Stimulated activated CD8-positive, alpha-beta memory T cell treated with anti-CD3 and anti-CD28 coated beads, Interleukin-7, amount 100 ng/mL, for 48 hours (primary cell): ENCODE results near the gene C5orf24.
"Not testable (repeated sequence)": the region's sequence is repeated elsewhere in the genome, so short reads cannot be mapped to it uniquely, and the experiment has no call there.

Experiments
- DNase-seq, 2 donors: peaks; one replicate each; pipeline ENCODE4 v3.0.0-alpha.2; 2020; ENCODE audit warnings: low read depth in 1 of 2; ENCODE audit errors: extremely low read depth in 1 of 2

The C5orf24 gene

GRCh38 chr5:134845852-134846640, at the start of gene C5orf24:
Gene C5orf24 (plus strand): TSS chr5:134845968. CDS start chr5:134854901, 8,933 bp downstream.
- peak; percentile 85 to 91 for DNase-seq

DNA sequence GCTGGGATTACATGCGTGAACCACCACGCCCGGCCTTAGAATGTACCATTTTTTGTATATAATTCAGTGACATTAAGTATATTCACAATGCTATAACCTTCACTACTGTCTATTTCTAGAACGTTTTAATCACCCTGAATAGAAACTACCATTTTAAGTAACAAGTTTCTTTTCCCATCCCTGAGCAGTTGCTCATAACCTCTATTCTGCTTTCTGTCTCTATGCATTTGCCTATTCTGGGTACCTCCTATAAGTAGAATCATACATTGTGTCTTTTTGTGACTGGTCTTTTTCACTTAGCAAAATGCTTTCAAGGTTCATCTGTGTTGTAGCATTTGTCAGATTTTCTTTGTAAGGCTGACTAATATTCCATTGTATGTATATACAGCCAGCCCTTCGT, 47.3 kb upstream of the C5orf24 start:
- DNase-seq, result no peak

- no peak for DNase-seq
Measured at GRCh38 chr5:134803821-134804220, 41.9 kb upstream of the C5orf24 start.

DNA sequence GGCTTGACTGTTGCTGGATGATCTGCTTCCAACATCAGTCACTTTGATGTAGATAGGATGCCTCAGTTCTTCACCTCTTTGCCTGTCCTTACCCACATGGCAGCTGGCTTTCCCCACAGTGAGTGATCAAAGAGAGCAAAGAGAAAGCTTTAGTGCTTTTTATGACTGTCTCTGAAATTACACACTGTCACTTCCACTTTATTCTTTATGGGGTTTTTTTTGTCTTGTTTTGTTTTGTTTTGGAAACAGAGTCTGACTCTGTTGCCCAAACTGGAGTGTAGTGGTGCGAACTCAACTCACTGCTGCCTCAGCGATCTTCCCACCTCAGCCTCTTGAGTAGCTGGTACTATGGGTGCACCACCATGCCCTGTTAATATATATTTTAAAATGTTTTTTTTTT, 32.4 kb upstream of the C5orf24 start:
- DNase-seq, result no peak

- no peak for DNase-seq
Measured at GRCh38 chr5:134813827-134814226, 31.9 kb upstream of the C5orf24 start.

- DNase-seq, result no peak
Measured at GRCh38 chr5:134817006-134817405, 28.8 kb upstream of the C5orf24 start.

GRCh38 chr5:134818776-134819175, 27.0 kb upstream of the C5orf24 start:
- no peak for DNase-seq

GRCh38 chr5:134819407-134819963, 26.3 kb upstream of the C5orf24 start:
- DNase-seq, result no peak

DNA sequence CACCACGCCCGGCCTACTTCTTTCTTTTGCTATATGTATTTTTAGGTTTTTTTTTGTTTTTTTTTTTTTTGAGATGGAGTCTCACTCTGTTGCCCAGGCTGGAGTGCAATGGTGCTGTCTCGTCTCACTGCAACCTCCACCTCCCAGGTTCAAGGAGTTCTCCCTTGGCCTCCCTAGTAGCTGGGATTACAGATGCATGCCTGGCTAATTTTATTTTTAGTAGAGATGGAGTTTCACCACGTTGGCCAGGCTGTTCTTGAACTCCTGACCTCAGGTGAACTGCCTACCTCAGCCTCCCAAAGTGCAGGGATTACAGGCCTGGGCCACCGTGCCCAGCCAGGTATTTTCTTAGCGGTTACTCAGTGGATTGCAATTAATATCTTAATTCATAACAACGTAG, 23.9 kb upstream of the C5orf24 start:
- DNase-seq, result no peak

- DNase-seq, result no peak
Measured at GRCh38 chr5:134824681-134825080, 21.1 kb upstream of the C5orf24 start.

DNA sequence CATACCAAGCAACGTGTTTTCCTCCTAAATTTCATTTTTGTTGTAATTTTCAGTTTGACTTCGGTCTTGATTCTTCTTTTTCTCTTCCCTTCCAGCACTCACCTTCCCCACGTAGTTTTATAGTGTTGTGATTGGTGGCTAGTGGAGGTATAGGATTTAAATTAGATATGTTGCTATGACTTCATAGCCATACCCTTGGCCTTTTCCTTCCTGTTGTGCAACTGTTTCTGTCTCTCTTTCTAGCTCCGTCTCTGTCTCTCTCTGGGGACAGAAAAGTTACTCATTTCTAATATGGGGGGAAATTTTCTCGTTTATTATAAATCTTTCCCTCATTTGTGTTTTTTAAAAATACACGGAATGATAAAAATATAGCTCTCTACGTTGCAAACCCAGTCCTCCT, 20.6 kb upstream of the C5orf24 start:
- no peak for DNase-seq

DNA sequence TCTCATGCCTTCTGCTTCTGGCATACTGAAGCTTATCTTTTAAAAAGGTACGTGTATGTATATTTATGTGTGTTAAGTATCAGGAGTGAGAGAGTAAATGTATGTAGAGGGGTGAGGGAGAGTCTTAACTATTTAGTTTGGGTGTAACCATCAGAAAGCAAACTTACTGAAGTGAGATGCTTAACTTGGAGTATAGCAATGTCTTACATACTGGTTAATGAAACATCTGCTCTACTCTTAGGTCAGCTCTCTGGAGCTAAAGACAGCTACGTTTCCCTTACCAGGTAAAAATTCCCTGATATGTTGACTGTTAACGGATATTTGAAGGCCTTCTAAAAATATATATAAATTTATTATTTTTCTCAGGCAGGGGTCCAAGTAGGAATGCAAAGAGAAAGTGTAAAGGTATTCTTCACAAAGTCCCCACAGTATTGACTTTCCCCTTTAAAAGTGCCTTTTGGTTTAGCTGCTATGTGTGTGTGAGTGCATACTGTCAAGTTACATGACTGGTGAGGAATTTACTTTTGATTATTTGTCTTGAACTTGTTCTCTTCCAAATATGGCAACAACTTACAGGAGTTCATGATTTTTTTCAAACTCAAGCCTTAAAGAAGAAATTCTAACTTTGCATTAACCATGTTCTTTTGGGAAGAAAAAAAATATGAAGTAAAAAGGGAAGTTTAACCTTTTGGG, 12.3 kb upstream of the C5orf24 start:
- no peak for DNase-seq

GRCh38 chr5:134835623-134836022, 10.1 kb upstream of the C5orf24 start:
- DNase-seq, result no peak

DNA sequence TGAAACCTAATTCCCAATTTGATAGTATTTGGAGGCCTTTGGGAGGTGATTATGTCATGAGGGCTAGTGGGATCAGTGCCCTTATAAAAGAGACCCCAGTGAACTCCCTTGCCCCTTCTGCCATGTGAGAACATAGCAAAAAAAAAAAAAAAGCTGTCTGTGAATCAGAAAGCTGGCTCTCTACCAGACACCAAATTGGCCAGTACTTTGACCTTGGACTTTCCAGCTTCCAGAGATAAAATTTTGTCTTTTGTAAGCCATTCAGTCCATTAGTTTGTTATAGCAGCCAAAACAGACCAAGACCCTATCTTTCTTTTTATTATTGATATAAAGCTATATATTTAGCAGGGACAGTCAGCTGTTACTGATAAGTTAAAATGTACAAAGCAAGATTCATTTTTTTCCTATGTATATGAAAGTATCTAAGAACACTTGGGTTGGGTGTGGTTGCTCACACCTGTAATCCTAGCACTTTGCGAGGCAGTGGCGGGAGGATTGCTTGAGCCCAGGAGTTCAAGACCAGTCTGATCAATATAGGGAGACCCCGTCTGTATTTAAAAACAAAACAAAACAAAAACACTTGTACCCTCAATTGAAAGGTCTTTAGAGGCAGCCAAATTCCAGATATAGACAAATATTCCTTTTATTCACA, 8.1 kb upstream of the C5orf24 start:
- DNase-seq, result no peak

DNA sequence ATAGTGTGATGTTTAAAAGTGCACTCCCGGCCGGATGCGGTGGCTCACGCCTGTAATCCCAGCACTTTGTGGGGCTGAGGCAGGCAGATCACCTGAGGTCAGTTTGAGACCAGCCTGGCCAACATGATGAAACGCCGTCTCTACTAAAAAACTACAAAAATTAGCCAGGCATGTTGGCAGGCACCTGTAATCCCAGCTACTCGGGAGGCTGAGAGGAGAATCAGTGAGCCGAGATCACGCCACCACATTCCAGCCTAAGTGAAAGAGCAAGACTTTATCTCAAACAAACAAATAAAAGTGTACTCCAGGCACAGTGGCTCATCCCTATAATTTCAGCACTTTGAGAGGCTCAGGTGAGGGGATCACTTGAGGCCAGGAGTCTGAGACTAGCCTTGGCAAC, 7.4 kb upstream of the C5orf24 start:
- not testable (repeated sequence) for DNase-seq

DNA sequence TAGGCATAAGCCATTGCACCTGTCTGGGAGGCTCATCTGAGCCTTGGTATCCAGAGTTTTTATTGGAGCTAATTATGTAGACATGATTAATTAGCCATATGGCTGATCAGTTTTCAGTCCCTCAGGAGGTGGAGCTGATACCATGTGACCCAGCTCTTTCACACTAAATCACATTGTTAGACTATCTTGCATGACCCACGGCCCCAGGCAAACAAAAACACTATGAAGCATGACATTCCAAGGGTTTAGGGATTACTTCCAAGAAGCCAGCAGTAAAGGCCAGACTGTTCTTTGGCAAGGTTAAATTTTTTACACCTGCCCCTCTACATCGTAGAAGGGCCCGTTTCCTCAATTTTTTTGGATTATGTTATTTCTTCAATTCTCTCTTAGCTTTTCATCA, 5.0 kb upstream of the C5orf24 start:
- DNase-seq, result no peak

- DNase-seq, result no peak
Measured at GRCh38 chr5:134844252-134844651, 1.5 kb upstream of the C5orf24 start.

DNA sequence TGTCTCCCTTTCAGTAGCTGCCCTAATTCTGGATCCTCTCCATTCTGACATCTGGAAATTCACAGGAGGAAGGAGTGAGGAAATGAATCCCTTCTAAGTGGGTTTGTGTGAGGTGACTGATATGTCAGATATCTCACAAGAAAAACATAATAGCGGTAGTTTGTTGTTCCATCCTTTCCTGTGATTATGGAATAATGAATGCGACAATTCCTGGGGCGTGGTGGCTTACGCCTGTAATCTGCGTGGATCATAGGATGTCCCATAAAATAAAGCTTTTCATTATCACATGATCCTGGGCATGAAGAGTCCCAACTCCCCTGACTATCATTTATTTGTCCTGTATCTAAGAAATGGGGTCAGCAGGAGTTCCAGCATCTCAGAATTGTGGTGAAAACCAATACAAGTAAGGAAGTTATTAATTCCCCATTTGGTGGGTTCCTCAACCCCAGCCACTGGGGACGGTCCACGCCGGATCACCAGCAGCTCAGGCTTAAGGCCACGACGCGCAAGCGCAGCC, 375 bp upstream of the C5orf24 start:
- no peak for DNase-seq

DNA sequence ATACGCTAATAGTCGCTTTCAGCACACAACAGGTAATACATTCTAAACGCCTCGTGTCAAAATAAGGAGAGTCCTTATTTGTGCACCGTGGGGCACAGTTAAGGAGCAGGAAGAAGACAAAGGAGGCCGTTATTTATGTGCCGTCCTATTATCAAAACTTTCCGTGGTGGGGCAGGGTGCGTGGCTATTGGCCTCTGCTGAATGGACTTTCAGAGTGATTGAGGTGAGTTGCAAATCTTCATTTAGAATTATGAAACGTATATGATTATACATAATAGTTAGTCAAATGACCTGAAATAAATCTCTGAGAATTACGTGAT, 833 bp downstream of the C5orf24 start:
- DNase-seq, result peak in 1 of 2 donors; percentile 4

DNA sequence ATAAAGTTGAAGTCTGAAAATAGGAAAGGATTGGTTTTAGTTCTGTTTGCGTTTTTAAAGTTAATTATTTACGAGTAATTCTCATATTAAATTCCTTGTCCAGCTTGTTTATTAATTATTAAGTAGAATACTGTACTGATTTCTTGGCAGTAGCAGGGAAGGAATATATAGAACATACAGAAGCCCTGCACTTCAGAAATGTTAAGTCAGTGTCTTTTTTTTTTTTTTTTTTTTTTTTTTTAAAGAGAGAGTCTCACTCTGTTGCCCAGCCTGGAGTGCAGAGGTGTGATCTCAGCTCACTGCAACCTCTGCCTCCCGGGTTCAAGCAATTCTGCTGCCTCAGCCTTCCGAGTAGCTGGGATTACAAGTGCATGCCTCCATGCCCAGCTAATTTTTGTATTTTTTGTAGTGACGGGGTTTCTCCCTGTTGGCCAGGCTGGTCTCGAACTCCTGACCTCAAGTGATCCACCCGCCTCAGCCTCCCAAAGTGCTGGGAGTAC, 3.7 kb downstream of the C5orf24 start:
- not testable (repeated sequence) for DNase-seq

DNA sequence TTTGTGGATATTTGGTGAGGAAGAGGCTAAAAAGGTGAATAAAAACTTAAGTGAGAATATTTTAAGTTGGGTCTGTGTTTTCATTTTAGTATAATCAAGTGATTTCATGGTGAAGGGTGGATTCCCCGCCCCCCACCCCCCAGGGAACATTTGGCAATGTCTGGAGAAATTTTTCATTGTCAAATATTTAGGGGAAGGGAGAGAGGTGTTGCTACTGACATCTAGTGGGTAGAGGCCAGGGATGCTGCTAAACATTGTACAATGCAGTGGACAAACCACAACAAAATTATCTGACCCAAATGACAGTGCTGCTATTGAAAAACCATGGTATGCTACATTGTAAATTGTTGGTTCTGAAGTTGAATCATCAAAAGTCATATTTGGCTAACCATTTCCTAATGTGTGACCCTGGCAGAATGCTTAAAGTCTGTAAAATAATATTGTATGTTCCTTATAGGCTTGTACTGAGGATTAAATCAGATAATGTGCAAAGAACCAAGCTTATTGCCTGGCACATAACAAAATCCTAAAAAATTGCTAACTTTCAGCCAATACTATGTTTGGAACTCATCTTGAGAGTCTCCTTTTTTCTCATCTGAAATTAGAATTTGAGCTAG, 5.6 kb downstream of the C5orf24 start:
- DNase-seq, result no peak
